GM23338 (cell line): ENCODE results near the gene DUSP7. TPM values are rescaled to one million over a fixed set of nuclear protein-coding genes. Genes with fewer than 3 reads are reported as not detected.
"Not testable (repeated sequence)": the region's sequence is repeated elsewhere in the genome, so short reads cannot be mapped to it uniquely, and the experiment has no call there.

Experiments used
- ATAC-seq: fragments of 200-7000 bp; cut with Tn5 transposase; 3 replicates; pipeline ENCODE4 v1.9.1; 2020
- DNase-seq: peaks from one replicate; pipeline ENCODE4 v3.0.0-alpha.2; 2015; ENCODE audit warnings: low spot score
- H2AFZ ChIP-seq: fragments of 200-600 bp; sonication (generic); 2 replicates; pipeline ENCODE4 v1.8.0; 2016; ENCODE audit warnings: antibody characterized with exemption, mild to moderate bottlenecking, moderate library complexity
- H3F3A ChIP-seq: fragments of 200-600 bp; sonication (generic); replicated peaks from 2 replicates; pipeline ENCODE4 v1.8.0; 2017; ENCODE audit warnings: antibody characterized with exemption, mixed run types, low read depth
- H3K27ac ChIP-seq: fragments of 200-600 bp; sonication (generic); 2 replicates; pipeline ENCODE4 v1.6.1; 2016; ENCODE audit warnings: low read depth
- H3K27me3 ChIP-seq: fragments of 200-600 bp; sonication (generic); 2 replicates; pipeline ENCODE4 v1.8.0; 2016; ENCODE audit warnings: mild to moderate bottlenecking, mixed run types, moderate library complexity; ENCODE audit not compliant: insufficient read depth
- H3K36me3 ChIP-seq: fragments of 200-600 bp; sonication (generic); 2 replicates; pipeline ENCODE4 v1.8.0; 2016; ENCODE audit warnings: mild to moderate bottlenecking; ENCODE audit not compliant: insufficient read depth
- H3K4me1 ChIP-seq: fragments of 200-600 bp; sonication (generic); 2 replicates; pipeline ENCODE4 v1.8.0; 2016; ENCODE audit warnings: mild to moderate bottlenecking, moderate library complexity; ENCODE audit not compliant: insufficient read depth
- H3K4me2 ChIP-seq: fragments of 200-600 bp; sonication (generic); 2 replicates; pipeline ENCODE4 v1.7.1; 2017; ENCODE audit warnings: mixed run types
- H3K4me3 ChIP-seq: fragments of 200-600 bp; sonication (generic); 2 replicates; pipeline ENCODE4 v1.6.1; 2016; ENCODE audit warnings: mixed run types
- H3K79me2 ChIP-seq: fragments of 200-600 bp; sonication (generic); replicated peaks from 2 replicates; pipeline ENCODE4 v1.8.0; 2017; ENCODE audit warnings: mild to moderate bottlenecking; ENCODE audit not compliant: insufficient read depth
- H3K9me2 ChIP-seq: fragments of 200-600 bp; sonication (generic); 2 replicates; pipeline ENCODE4 v1.8.0; 2017; ENCODE audit not compliant: insufficient read depth
- H4K20me1 ChIP-seq: fragments of 200-600 bp; sonication (generic); replicated peaks from 2 replicates; pipeline ENCODE4 v1.8.0; 2017; ENCODE audit warnings: mild to moderate bottlenecking; ENCODE audit not compliant: insufficient read depth
- H3K27ac Mint-ChIP-seq: 2 replicates; pipeline ENCODE4 v1.8.0; 2020; ENCODE audit warnings: inconsistent platforms, mild to moderate bottlenecking, moderate library complexity, mixed read lengths
- H3K27me3 Mint-ChIP-seq: 3 replicates; pipeline ENCODE4 v1.8.0; 2022; ENCODE audit warnings: low read depth, mild to moderate bottlenecking, moderate library complexity, mixed read lengths, inconsistent platforms; ENCODE audit not compliant: insufficient read depth, poor library complexity
- H3K36me3 Mint-ChIP-seq: 3 replicates; pipeline ENCODE4 v1.8.0; 2021; ENCODE audit warnings: low read depth, mild to moderate bottlenecking, inconsistent platforms, moderate library complexity, mixed read lengths
- H3K4me1 Mint-ChIP-seq: 3 replicates; pipeline ENCODE4 v1.8.0; 2020; ENCODE audit warnings: mild to moderate bottlenecking, inconsistent platforms, mixed read lengths
- H3K4me3 Mint-ChIP-seq: 3 replicates; pipeline ENCODE4 v1.8.0; 2021; ENCODE audit warnings: moderate library complexity, mild to moderate bottlenecking, inconsistent platforms, mixed read lengths
- H3K9me3 Mint-ChIP-seq: 3 replicates; pipeline ENCODE4 v1.8.0; 2020; ENCODE audit warnings: moderate library complexity, mild to moderate bottlenecking, inconsistent platforms, mixed read lengths
- CREB1 ChIP-seq: fragments of 250-450 bp; sonication (Bioruptor Pico); IDR thresholded peaks from 2 replicates; pipeline ENCODE4 v1.5.0; 2020; ENCODE audit warnings: low read depth, mild to moderate bottlenecking, moderate library complexity
- EZH2 ChIP-seq: fragments of 200-600 bp; sonication (generic); IDR thresholded peaks from one replicate; pipeline ENCODE4 v1.8.0; 2017; ENCODE audit warnings: antibody characterized with exemption, mild to moderate bottlenecking, low read depth; ENCODE audit not compliant: unreplicated experiment
- EZH2phosphoT487 ChIP-seq: fragments of 200-600 bp; sonication (generic); IDR thresholded peaks from one replicate; pipeline ENCODE4 v1.8.1; 2018; ENCODE audit warnings: antibody characterized with exemption; ENCODE audit not compliant: unreplicated experiment
- JUNB ChIP-seq: IDR thresholded peaks from one replicate; pipeline ENCODE4 v1.6.1; 2016; ENCODE audit warnings: antibody characterized with exemption; ENCODE audit not compliant: unreplicated experiment
- NANOG ChIP-seq: IDR thresholded peaks from 2 replicates; pipeline ENCODE4 v1.6.1; 2016; ENCODE audit warnings: antibody characterized with exemption, borderline replicate concordance
- POLR2AphosphoS5 ChIP-seq: IDR thresholded peaks from 2 replicates; pipeline ENCODE4 v1.6.1; 2016; ENCODE audit warnings: antibody characterized with exemption, low read depth
- STAT1 ChIP-seq: IDR thresholded peaks from one replicate; pipeline ENCODE4 v1.6.1; 2016; ENCODE audit warnings: antibody characterized with exemption; ENCODE audit not compliant: unreplicated experiment
- ZNF114 ChIP-seq: fragments of 250-450 bp; sonication (Bioruptor Pico); IDR thresholded peaks from 2 replicates; pipeline ENCODE4 v1.5.0; 2020; ENCODE audit warnings: mild to moderate bottlenecking, moderate library complexity
- ZNF331 ChIP-seq: fragments of 250-450 bp; sonication (Bioruptor Pico); IDR thresholded peaks from 2 replicates; pipeline ENCODE4 v1.5.0; 2020; ENCODE audit warnings: low read depth, mild to moderate bottlenecking, moderate library complexity
- polyA plus RNA-seq: library from polyadenylated mRNA; unstranded; fragments of >200 nt; fragmentation: Nextera tagmentation; extraction: Ambion mirVana; gene quantifications from 2 replicates; pipeline ENCODE4 v1.2.1, GENCODE V29; 2016
- total RNA-seq: library from RNA; depleted of rRNA; stranded (reverse); fragments of >200 nt; shearing (Covaris generic); gene quantifications from 2 replicates; pipeline ENCODE4 v1.2.3, GENCODE V29; 2014
- TF ChIP-seq, protein P1 (sequence below): IDR thresholded peaks from 2 replicates; pipeline ENCODE4 v1.6.1; 2016; ENCODE audit warnings: antibody characterized with exemption
- TF ChIP-seq, protein P2 (sequence below), 2 experiments: fragments of 200-600 bp in 1 of 2; sonication (generic) in 1 of 2; conservative IDR thresholded peaks; 2 replicates each; pipeline versions ENCODE4 v1.5.1 to v1.6.1; 2016 to 2017; ENCODE audit warnings: antibody characterized with exemption in 2 of 2, low read depth in 2 of 2, mild to moderate bottlenecking in 2 of 2, moderate library complexity in 1 of 2
- TF ChIP-seq, protein P3 (sequence below): IDR thresholded peaks from one replicate; pipeline ENCODE4 v1.6.1; 2018; ENCODE audit warnings: antibody characterized with exemption; ENCODE audit not compliant: unreplicated experiment

Gene DUSP7
- total and polyA plus RNA-seq, 2 experiments from 2014 or later = 5.6 to 14.7 TPM

DNA sequence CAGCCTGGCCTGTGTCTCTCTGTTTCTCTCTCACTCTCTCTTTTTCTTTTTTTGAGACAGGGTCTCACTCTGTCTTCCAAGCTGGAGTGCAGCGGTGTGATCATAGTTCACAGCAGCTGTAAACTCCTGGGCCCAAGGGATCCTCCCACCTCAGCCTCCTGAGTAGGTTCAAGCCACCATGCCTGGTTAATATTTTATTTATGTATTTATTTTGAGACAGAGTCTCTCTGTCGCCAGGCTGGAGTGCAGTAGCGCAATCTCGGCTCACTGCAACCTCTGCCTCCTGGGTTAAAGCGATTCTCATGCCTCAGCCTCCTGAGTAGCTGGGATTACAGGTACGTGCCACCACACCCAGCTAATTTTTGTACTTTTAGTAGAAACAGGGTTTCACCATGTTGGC, 22.6 kb downstream of the DUSP7 start:
- H3K4me3 ChIP-seq, H3K36me3 ChIP-seq, H4K20me1 ChIP-seq, H3K36me3 Mint-ChIP-seq, H3K9me2 ChIP-seq, H3K79me2 ChIP-seq, H2AFZ ChIP-seq, H3K27ac ChIP-seq, H3K4me2 ChIP-seq, H3K4me3 Mint-ChIP-seq, H3K27me3 ChIP-seq, H3F3A ChIP-seq, ATAC-seq, H3K4me1 ChIP-seq, H3K27ac Mint-ChIP-seq, H3K9me3 Mint-ChIP-seq, DNase-seq, H3K4me1 Mint-ChIP-seq: not testable (repeated sequence)
- peaks cover 11% of the 10 kb centered on the region for H3K27me3 Mint-ChIP-seq

DNA sequence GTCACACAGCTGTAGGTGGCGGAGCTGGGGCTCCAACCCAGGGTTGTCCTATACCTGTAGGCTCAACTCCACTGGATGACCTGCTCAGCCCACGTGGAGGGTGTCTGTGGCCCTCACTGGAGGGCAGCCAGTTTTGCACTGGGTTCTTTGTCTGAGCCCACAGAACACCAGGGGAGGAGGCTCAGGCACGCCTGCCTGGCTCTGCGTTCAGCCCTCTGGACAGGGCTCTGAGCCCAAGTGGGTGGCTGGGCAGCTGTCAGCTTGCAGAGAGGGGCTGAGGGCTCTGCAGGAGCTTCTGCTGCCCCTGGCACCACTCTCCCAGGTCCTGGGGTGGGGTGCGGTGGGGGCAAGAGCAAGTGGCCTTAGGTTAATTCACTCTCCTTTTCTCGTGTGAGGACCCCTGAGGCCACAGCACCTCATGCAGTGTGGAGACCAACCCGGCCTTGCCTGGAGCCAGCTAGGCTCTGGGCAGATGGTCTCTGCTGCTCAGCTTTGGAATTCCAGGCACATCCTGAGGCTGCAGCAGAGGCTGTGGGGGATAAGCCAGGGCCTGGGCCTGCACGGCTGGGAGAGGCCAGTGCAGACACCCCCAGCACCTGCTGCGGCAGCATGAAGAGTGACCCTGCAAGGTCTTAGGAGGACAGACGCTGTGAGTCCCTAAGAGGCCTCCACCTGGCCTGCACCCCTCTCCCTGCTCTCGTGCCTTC, 23.5 kb downstream of the DUSP7 start:
- Mint-ChIP-seq H3K4me1 (peaks cover 4% of the 10 kb centered on the region), H3K27me3 (peaks cover 11% of the 10 kb centered on the region)
- ATAC-seq = no peak
- TF ChIP-seq EZH2 (no peak), POLR2AphosphoS5 (no peak), ZNF331 (CRISPR knock-in tag) (no peak), JUNB (no peak), EZH2phosphoT487 (no peak), STAT1 (no peak), ZNF114 (CRISPR knock-in tag) (no peak), CREB1 (no peak), NANOG (no peak)
- TF ChIP-seq, protein P1, sequence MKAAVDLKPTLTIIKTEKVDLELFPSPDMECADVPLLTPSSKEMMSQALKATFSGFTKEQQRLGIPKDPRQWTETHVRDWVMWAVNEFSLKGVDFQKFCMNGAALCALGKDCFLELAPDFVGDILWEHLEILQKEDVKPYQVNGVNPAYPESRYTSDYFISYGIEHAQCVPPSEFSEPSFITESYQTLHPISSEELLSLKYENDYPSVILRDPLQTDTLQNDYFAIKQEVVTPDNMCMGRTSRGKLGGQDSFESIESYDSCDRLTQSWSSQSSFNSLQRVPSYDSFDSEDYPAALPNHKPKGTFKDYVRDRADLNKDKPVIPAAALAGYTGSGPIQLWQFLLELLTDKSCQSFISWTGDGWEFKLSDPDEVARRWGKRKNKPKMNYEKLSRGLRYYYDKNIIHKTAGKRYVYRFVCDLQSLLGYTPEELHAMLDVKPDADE = no peak
- TF ChIP-seq, protein P2, sequence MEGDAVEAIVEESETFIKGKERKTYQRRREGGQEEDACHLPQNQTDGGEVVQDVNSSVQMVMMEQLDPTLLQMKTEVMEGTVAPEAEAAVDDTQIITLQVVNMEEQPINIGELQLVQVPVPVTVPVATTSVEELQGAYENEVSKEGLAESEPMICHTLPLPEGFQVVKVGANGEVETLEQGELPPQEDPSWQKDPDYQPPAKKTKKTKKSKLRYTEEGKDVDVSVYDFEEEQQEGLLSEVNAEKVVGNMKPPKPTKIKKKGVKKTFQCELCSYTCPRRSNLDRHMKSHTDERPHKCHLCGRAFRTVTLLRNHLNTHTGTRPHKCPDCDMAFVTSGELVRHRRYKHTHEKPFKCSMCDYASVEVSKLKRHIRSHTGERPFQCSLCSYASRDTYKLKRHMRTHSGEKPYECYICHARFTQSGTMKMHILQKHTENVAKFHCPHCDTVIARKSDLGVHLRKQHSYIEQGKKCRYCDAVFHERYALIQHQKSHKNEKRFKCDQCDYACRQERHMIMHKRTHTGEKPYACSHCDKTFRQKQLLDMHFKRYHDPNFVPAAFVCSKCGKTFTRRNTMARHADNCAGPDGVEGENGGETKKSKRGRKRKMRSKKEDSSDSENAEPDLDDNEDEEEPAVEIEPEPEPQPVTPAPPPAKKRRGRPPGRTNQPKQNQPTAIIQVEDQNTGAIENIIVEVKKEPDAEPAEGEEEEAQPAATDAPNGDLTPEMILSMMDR (conservative IDR thresholded peaks at IDR 0.05; ENCODE audit: low read depth in 2 of 2) = no peak
- TF ChIP-seq, protein P3, sequence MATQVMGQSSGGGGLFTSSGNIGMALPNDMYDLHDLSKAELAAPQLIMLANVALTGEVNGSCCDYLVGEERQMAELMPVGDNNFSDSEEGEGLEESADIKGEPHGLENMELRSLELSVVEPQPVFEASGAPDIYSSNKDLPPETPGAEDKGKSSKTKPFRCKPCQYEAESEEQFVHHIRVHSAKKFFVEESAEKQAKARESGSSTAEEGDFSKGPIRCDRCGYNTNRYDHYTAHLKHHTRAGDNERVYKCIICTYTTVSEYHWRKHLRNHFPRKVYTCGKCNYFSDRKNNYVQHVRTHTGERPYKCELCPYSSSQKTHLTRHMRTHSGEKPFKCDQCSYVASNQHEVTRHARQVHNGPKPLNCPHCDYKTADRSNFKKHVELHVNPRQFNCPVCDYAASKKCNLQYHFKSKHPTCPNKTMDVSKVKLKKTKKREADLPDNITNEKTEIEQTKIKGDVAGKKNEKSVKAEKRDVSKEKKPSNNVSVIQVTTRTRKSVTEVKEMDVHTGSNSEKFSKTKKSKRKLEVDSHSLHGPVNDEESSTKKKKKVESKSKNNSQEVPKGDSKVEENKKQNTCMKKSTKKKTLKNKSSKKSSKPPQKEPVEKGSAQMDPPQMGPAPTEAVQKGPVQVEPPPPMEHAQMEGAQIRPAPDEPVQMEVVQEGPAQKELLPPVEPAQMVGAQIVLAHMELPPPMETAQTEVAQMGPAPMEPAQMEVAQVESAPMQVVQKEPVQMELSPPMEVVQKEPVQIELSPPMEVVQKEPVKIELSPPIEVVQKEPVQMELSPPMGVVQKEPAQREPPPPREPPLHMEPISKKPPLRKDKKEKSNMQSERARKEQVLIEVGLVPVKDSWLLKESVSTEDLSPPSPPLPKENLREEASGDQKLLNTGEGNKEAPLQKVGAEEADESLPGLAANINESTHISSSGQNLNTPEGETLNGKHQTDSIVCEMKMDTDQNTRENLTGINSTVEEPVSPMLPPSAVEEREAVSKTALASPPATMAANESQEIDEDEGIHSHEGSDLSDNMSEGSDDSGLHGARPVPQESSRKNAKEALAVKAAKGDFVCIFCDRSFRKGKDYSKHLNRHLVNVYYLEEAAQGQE = no peak

More for the DNA sequence above, 23.5 kb downstream of the DUSP7 start:
- Histone ChIP-seq H3K4me2 (no peak overlapping the region), H3K27me3 (no peaks in the 10 kb centered on the region), H2AFZ (no peak overlapping the region), H3K27ac (no peak overlapping the region), H4K20me1 (no peaks in the 10 kb centered on the region), H3K4me3 (no peak overlapping the region), H3K9me2 (no peaks in the 10 kb centered on the region), H3K79me2 (no peaks in the 10 kb centered on the region), H3K4me1 (no peaks in the 10 kb centered on the region), H3F3A (no peaks in the 10 kb centered on the region), H3K36me3 (no peaks in the 10 kb centered on the region)
- Mint-ChIP-seq H3K9me3 (no peaks in the 10 kb centered on the region), H3K36me3 (no peaks in the 10 kb centered on the region), H3K4me3 (no peak overlapping the region), H3K27ac (no peak overlapping the region)
- DNase-seq = no peak
